ENCODE measurements around the gene CTNNA2. TPM values are rescaled to one million over a fixed set of nuclear protein-coding genes. Genes with fewer than 3 reads are reported as not detected.

Gene CTNNA2
- polyA plus RNA-seq (ENCODE audit: insufficient read length): 0.52 TPM

GRCh38 chr2:79512442-79513401 is at the start of gene CTNNA2:
Gene CTNNA2 (plus strand): TSS chr2:79513051.
- no peak for DNase-seq (ENCODE audit: low read depth)

GRCh38 chr2:79487399-79487798 is 25.5 kb upstream of the CTNNA2 start:
- DNase-seq (ENCODE audit: low read depth): no peak

DNA sequence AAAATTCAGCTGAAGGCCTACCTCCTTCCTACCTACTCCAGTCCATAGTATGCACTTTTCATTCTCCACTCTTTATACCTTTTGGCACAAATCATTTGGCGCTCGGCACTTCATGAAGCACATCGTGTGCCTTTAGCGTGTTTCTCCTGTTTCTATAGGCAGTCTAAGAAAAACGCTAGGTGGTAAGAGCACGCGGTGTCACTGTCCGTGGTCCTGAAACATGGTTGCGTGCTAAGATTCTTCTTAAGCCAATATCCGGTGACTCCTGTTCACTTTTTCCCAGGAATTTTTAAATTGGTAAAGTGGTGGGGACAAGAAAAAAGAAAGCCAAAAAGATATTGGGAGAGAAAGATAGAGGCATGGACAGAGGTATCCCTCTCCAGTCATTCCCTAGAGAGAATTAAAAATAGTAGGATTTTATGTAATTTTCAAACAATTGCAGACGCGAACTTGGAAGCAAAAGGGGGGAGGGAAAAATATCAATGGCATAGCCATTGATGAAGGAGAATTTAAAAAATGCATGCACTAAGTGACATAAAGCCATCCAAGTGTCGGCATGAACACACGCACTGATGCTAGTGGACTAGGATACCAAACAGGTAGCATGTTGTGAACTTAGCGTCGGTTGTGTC is 1.4 kb upstream of the CTNNA2 start:
- peak; percentile 53 for DNase-seq (ENCODE audit: low read depth)

DNA sequence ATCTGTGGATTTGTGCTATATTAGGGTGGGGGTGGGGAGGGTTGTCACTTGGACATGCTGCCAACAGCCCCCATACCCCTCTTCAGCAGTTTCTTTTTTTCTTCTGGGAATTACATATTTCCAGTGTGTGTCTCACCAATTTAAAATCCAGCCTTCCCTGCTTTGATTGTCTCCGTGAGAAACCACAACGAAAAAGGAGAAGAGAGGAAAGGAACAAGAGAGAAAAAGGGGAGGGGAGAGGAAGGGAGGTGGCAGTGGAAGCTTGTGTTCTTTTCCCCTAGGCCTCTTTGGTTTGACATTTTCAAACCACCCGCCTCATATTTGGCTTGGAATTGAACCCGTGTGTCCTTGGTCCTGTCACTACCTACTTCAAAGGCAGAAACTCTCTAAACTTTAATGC is 860 bp downstream of the CTNNA2 start:
- no peak for DNase-seq (ENCODE audit: low read depth)

- DNase-seq (ENCODE audit: low read depth): no peak
Observed at GRCh38 chr2:79529636-79530035, 16.8 kb downstream of the CTNNA2 start.

- DNase-seq (ENCODE audit: low read depth): no peak
Observed at GRCh38 chr2:79530443-79530842, 17.6 kb downstream of the CTNNA2 start.

DNA sequence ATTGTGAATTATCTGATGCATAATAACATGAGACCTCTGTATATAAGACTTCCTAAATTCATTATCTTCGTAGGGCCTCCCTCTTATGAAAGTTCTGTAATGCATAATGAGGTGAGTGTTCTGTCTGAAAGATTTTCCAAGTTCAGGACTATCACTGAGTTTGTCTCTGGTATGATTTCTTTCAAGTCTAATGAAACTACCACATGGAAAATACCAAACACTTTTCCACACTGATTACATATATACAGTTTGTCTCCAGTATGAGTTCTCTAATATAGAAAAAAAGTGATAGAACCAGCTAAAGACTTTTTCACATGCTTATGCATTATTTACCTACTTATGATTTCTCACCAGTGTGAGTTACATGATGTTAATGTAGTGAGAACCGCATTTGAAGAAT is 34.7 kb downstream of the CTNNA2 start:
- DNase-seq (ENCODE audit: low read depth): no peak

- no peak for DNase-seq (ENCODE audit: low read depth)
Observed at GRCh38 chr2:79552653-79553052, 39.8 kb downstream of the CTNNA2 start.

GRCh38 chr2:79554899-79555298 is 42.0 kb downstream of the CTNNA2 start:
- DNase-seq (ENCODE audit: low read depth): no peak

DNA sequence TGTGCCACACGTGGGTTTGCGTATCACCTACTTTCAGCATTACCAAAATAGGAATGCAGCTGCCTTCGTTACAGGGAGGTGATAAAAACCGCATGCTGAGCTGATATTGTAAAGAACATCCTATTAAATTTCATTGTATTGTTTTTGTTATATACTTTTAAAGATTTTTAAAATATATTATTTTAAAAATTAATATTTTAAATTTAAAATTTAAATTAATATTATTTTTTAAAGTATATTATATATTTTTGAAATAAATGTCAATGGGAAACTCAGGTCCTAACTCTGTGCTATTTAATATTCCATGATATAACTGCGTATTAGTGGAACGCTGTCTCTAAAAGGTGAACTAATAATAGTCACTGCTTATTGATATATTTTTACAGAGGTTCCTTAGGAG is 51.2 kb downstream of the CTNNA2 start:
- DNase-seq (ENCODE audit: low read depth): no peak

- DNase-seq (ENCODE audit: low read depth): no peak
Observed at GRCh38 chr2:79569048-79569447, 56.2 kb downstream of the CTNNA2 start.

DNA sequence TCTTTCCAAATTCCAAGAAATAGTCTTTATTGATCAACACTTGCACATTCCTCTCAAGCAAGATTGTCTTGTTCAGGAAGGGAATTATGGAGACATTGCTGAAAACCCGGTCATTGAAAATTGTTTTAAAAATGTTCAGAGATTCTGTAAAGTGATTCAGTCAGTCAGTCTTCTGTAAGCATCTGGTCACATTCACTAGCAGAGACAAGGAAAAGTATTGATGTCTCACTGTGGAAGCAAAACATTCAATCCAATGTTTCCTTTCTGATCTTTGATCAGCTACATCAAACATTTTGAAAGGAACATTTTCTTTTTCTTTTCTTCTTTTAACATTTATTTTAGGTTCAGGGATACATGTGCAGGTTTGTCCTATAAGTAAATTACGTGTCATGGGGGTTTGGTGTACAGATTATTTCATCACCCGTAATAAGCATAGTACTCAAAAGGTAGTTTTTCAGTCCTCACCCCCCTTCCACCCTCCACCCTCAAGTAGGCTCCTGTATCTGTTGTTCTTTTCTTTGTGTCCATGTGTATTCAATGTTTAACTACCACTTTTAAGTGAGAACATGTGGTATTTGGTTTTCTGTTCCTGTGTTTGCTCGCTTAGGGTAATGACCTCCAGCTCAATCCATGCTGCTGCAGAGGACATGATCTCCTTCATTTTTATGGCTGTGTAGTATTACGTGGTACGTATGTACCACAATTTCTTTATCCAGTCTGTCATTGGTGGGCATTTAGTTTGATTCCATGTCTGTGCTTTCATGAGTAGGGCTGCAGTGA is 61.2 kb downstream of the CTNNA2 start:
- no peak for DNase-seq (ENCODE audit: low read depth)

GRCh38 chr2:79576451-79576850 is 63.6 kb downstream of the CTNNA2 start:
- no peak for DNase-seq (ENCODE audit: low read depth)

DNA sequence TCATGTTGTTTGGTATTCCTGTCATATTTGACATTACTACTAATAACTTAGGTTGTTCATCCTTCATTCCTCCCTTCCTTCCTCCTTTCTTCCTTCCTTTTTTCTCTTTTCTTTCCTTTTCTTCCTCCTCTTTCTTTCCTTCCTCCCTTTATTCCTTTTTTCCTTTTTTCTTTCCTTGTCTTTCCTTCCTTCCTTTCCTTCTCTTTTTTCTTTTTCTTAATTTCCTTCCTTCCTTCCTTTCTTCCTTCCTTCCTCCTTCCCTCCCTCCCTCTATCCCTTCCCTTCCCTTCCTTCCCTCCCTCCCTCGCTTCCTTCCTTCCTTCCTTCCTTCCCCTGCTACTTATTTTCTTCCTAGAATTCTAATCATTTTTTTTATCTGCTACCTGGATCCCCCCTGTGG is 66.1 kb downstream of the CTNNA2 start:
- no peak for DNase-seq (ENCODE audit: low read depth)

- DNase-seq (ENCODE audit: low read depth): no peak
Observed at GRCh38 chr2:79580175-79580574, 67.3 kb downstream of the CTNNA2 start.

- no peak for DNase-seq (ENCODE audit: low read depth)
Observed at GRCh38 chr2:79585701-79586433, 73.0 kb downstream of the CTNNA2 start.

DNA sequence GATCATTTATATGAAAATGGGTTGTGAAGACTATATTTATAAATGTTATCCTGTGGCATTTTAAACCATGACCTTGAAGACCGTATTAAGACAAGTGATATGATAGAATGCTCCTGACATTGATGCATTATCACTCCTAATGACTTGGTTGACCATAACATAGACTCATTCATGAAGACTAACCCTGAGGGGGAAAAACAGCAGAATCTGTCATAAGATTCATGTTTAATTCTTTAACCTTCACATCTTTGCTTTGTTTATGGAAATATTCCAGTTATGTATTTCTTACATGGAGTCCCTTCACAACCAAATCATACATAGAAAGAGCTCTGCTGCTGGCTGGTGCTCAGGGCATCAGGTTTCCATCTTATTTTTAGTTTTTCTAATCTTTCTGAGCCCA is 78.4 kb downstream of the CTNNA2 start:
- DNase-seq (ENCODE audit: low read depth): no peak

GRCh38 chr2:79593237-79593867 is 80.5 kb downstream of the CTNNA2 start:
- DNase-seq (ENCODE audit: low read depth): no peak

GRCh38 chr2:79596403-79596802 is 83.6 kb downstream of the CTNNA2 start:
- no peak for DNase-seq (ENCODE audit: low read depth)

DNA sequence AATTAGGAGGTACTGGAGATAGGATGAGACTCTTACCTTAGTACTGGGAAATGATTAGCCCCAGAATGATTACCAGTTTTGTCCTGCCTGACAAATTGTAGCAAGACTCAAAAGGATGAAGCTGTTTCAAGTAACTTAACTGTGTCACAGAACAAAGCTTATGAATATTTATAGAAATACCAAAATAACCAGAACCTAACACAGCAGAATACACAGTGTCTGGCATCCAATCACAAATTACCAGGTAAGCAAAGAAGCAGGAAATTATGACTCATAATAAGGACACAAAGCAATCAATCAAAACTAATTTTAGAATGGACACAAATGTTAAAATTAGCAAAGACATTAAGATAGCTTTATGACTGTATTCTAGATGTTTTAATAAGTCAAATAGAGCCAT is 91.9 kb downstream of the CTNNA2 start:
- DNase-seq (ENCODE audit: low read depth): no peak

DNA sequence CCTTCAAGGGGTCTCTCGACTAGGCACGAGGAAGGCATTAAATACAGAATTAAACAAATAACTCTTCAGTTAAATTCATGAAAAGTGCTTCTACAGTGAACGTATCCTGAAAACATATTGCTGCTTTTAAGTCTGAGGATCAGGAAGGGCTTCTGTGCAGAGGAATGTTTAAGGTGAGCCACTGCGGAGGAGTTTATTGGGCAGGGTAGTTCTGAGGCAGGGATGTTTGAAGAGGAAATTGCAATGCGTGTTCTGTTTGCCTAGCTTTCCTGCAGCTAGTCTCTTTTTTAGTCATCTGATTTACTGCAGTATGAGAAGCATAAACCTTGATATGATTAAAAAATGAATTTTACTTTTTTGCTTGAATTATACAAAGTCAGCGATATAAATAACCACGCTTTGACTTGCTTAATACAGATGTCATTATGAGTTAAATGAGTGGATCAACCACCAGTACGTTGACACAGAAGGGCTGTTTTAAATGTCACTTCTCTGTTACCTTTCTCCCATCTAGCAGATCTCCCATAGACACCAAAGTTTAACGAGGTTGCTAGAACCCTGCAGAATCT is 98.7 kb downstream of the CTNNA2 start:
- no peak for DNase-seq (ENCODE audit: low read depth)

Data from forelimb muscle (tissue), 1 donor.